ENCODE measurements around the gene TUBA4A.

- TF ChIP-seq NR1H2 (CRISPR knock-in tag; IDR thresholded peaks at IDR 0.05) = no peak
- no peak for TF ChIP-seq NR3C1 (CRISPR knock-in tag; conservative IDR thresholded peaks at IDR 0.05; ENCODE audit: low read depth)
- no peak for TF ChIP-seq CBFB (CRISPR knock-in tag; IDR thresholded peaks at IDR 0.05; ENCODE audit: low read depth)
- TF ChIP-seq, protein P1, sequence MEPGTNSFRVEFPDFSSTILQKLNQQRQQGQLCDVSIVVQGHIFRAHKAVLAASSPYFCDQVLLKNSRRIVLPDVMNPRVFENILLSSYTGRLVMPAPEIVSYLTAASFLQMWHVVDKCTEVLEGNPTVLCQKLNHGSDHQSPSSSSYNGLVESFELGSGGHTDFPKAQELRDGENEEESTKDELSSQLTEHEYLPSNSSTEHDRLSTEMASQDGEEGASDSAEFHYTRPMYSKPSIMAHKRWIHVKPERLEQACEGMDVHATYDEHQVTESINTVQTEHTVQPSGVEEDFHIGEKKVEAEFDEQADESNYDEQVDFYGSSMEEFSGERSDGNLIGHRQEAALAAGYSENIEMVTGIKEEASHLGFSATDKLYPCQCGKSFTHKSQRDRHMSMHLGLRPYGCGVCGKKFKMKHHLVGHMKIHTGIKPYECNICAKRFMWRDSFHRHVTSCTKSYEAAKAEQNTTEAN (CRISPR knock-in tag; IDR thresholded peaks at IDR 0.05) = no peak
- TF ChIP-seq FOXJ3 (CRISPR knock-in tag; IDR thresholded peaks at IDR 0.05; ENCODE audit: borderline replicate concordance) = no peak
- TF ChIP-seq NFYB (CRISPR knock-in tag; conservative IDR thresholded peaks at IDR 0.05; ENCODE audit: low read depth) = no peak
Measured at GRCh38 chr2:219261024-219261855, 7.5 kb upstream of the TUBA4A start.

All from WTC11 (cell line).